KOPT-K1 (cell line): ENCODE data around the gene BEGAIN.

Source experiments
- H3K27ac ChIP-seq: fragments of 200-600 bp; sonication (generic); 2 replicates; pipeline ENCODE4 v1.5.1; 2016; ENCODE audit warnings: antibody characterized with exemption, mild to moderate bottlenecking, low read depth, low read length; ENCODE audit not compliant: poor library complexity, severe bottlenecking
- H3K36me3 ChIP-seq: fragments of 200-600 bp; sonication (generic); 2 replicates; pipeline ENCODE4 v1.5.1; 2017; ENCODE audit warnings: antibody characterized with exemption, mild to moderate bottlenecking, low read length, moderate library complexity; ENCODE audit not compliant: insufficient read depth
- H3K9me3 ChIP-seq: fragments of 200-600 bp; sonication (generic); 2 replicates; pipeline ENCODE4 v1.5.1; 2017; ENCODE audit warnings: antibody characterized with exemption, low read length, mild to moderate bottlenecking; ENCODE audit not compliant: insufficient read depth, poor library complexity, severe bottlenecking

The BEGAIN gene

GRCh38 chr14:100540141-100540925 is 46.9 kb downstream of the BEGAIN start:
- no peaks in the 10 kb centered on the region for H3K9me3 ChIP-seq
- H3K36me3 ChIP-seq, result no peaks in the 10 kb centered on the region
- H3K27ac ChIP-seq, result no peak overlapping the region

GRCh38 chr14:100539766-100540140 is 47.5 kb downstream of the BEGAIN start:
- Histone ChIP-seq H3K36me3 (no peaks in the 10 kb centered on the region), H3K27ac (no peak overlapping the region), H3K9me3 (no peaks in the 10 kb centered on the region)

DNA sequence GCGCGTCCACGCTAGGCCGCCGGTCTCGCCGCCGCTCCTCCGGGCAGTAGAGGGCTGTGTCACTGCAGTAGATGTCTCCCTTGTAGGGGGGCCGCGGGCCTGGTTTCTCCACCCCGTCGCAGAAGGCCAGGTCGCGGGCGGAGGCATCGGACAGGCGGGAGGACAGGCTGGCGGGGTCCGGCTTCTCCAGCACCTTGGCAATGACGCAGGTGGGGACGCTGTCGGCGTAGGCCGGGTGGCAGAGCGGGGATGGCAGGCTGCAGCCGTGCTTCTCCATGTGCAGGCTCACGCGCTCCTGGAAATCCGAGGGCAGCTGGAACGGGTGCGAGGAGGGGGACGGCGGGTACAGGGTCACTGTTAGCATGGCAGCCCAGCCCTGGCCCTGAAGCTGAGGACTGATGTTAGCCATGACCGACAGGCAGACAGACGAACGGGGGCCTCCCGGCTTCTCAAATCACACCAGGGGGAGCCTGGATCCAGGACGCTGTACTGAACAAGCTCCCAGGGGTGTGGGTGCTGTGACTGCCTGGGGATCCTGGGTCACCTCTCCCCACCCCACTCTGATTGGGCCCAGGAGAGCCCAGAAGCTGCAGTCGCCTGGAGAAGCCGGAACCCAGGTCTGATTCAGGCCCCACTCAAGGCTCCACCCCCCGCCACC is 48.1 kb downstream of the BEGAIN start:
- Histone ChIP-seq H3K9me3 (no peaks in the 10 kb centered on the region), H3K36me3 (no peaks in the 10 kb centered on the region), H3K27ac (no peak overlapping the region)

DNA sequence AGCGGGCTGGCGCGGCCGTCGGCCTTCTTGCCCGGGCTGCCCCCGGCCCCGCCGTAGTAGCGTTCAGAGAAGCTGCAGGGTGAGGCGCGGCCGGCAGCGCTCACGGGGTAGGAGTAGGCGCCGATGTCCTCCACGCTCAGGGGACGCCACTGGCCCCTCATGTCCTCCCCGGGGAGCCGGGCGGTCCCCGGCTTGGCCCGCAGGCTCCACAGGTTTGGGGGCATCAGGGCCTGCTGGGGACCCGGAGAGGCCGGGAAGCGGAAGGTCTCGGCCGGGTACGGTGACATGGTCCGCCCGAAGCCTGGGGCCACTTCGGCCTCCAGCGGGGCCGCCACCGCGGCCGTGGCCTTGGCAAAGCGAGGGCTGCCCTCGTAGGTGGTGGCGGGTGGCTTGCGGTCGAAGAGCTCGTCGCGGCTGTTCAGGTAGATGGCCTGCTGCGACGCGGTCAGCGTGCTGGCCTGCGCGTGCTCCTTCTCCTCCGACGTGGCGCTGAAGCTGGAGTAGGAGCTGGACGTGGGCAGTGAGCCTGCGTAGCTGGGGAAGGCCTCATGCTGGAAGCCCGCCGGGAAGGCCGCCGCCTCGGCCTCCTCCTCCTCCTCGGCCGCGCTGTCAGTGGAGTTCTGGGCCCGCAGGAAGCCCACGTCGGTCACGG is 48.7 kb downstream of the BEGAIN start:
- Histone ChIP-seq H3K27ac (no peak overlapping the region), H3K36me3 (no peaks in the 10 kb centered on the region)

DNA sequence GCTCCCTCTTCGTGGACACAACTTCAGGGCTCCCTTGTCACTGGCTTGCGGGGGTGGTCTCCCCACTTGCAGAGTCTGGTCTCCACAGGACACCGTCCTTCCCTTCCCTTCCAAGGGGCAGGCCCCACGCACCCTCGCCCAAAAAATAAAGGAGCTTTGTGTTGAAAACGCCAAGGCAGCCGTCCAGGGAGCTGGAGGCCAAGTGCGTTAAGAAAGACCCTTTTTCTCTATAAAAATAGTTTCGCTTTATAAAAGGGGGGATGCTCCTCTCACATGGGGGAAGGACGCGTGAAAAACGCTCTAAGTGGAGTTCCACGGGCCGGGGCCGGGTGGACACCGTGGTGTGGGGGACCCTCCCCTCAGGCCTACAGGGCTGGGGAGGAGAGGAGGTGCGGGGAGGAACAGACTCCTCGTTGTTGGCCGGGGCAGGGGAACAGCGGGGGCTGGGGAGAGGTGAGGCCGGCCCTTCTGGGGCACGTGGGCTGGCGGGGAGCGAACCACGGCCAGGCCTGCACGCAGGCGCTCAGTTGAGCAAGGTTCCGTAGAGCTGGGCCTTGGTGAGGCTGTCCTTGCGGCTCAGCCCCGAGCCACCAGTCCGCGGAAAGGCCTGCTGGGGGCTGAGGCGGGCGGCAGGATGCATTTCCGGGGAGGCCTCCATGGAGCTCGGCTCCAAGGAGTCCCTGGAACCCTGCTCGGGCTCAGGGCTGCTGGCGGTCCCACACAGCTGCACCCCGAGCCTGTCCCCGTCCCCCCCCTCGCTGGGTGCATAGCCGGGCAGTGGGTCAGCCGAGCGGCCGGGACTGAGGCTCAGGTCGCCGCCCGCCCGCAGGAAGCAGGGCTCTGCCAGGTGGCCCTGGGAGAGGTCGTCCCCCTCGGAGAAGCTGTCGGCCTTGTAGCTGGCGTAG is 49.5 kb downstream of the BEGAIN start:
- Histone ChIP-seq H3K36me3 (no peaks in the 10 kb centered on the region), H3K27ac (no peak overlapping the region), H3K9me3 (no peaks in the 10 kb centered on the region)

More for the DNA sequence above, 48.7 kb downstream of the BEGAIN start:
- no peaks in the 10 kb centered on the region for H3K9me3 ChIP-seq

DNA sequence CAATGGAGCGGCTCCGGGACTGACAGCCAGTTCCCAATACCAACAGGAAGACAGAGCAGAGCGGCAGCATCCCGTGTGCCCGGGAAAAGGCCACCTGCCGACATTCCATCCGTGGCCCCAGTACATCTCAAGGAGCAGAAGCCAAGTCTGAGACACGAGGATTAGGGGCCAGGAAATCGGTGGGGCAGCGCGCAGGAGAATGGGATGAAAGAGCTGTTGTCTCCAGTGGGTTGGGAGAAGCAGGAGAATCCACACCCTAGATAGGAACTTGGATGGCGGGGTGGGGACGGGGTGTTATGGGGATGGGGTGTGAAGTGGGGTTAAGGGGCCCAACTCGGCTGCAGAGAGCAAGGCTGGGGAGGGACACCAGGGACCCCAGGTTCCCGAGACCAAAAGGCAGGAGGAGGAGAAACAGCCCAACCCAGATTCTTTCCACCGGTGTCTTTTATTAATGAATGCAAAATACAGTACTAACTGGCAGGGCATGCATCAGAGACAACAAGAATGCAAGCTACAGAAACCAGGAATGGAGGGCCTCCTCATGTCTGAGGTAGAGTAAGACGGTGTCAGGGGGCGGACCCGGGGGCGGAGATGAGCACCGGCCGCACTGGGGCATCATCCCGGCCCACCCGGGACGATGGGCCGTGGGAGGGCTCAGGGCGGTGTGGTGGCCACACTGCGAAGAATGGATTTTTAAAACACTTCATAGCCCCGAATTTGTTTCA is 50.3 kb downstream of the BEGAIN start:
- Histone ChIP-seq H3K27ac (no peak overlapping the region), H3K36me3 (no peaks in the 10 kb centered on the region), H3K9me3 (no peaks in the 10 kb centered on the region)

DNA sequence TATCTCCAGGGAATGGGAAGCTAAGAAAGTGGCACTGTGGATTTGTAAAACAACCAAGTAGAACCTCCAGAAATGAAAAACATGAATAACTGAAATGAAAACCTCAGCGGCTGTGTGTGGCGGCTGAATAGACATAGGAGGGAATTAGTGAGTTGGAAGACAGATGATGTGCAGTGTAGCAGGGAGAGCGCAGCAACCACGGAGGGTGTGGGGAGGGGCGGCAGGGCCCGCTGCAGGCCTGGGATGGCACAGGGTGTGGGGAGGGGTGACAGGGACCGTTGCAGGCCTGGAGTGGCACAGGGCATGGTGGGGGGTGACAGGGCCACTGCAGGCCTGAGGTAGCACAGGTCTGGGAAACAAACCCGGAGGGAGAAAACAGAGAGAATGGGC is 51.1 kb downstream of the BEGAIN start:
- Histone ChIP-seq H3K9me3 (no peaks in the 10 kb centered on the region), H3K36me3 (no peaks in the 10 kb centered on the region), H3K27ac (no peak overlapping the region)

DNA sequence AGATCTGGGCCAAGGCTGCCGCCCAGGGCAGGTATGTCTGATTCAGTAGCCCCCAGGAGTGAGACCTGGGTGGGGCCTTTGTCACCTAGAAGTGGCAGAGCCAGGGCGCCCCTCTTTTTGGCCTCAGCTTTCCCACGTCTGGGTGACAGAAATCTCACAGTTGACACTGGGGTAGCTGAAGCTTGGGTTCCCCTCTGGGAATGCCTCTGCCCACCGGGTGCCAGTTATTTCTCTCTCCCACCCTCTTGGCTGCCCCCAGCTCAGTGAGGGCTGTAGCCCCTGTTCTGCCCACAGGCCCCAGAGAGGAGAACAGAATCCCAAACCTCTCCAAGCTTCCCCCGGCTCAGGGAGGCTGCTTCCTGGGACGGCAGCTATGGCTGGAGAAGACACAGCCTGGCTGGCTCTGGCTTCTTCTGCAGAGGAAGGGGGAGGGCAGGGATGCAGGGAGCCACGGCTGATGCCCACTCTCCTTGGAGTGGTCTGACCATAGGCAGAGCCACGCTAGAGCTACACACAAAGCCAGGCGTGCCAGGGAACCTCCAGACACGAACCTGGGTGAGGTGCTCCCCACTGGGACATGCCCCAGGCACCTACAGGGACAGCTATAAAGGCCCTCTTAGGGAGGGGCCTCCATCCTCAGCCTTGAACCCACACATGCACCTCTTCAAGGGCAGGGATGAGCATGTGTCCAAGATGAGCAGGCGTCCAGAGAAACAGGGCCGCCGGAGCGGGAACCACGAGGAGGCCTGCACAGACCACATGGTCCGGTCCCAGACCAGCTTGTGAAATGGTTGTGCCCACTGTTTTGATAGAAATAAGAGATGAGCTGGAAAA is 51.7 kb downstream of the BEGAIN start:
- Histone ChIP-seq H3K27ac (no peak overlapping the region), H3K36me3 (no peaks in the 10 kb centered on the region)

DNA sequence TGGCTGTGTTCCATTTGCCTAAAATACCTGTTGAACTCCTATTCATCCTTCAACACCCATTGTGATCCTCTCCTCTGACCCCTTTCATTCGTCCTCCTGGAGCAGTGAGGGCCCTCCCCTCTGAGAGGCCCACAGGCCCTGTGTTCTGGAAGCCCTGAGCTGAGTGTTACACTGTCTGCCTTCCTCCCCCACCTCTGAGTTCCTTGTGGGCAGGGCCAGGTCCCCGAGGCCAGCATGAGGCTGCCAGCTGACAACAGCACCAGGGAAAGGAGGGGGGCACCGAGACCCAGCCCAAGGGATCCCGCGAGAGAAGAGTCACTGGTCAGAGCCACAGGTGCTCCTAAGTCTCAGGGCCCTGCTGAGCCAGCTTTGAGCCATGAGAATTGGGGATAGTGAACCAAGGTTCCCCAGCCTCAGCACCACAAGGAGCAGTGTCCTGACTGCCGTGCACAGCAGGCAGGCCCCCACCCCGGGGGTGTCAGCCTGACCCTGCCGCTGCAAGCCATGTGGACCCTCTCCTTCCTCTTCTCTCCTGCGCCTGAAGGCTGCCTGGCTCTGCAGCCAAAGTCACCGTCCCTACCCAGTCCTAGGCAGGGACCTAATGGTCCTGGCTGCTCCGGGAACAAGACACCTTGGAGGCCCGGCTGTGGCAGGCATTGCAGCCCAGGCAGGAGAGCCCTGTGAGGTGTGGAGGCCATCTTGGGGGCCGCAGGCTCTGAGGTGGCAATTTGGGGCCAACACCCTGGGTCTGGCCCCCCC is 52.5 kb downstream of the BEGAIN start:
- Histone ChIP-seq H3K27ac (no peak overlapping the region), H3K9me3 (no peaks in the 10 kb centered on the region), H3K36me3 (no peaks in the 10 kb centered on the region)

More for the DNA sequence above, 51.7 kb downstream of the BEGAIN start:
- H3K9me3 ChIP-seq, result no peaks in the 10 kb centered on the region

DNA sequence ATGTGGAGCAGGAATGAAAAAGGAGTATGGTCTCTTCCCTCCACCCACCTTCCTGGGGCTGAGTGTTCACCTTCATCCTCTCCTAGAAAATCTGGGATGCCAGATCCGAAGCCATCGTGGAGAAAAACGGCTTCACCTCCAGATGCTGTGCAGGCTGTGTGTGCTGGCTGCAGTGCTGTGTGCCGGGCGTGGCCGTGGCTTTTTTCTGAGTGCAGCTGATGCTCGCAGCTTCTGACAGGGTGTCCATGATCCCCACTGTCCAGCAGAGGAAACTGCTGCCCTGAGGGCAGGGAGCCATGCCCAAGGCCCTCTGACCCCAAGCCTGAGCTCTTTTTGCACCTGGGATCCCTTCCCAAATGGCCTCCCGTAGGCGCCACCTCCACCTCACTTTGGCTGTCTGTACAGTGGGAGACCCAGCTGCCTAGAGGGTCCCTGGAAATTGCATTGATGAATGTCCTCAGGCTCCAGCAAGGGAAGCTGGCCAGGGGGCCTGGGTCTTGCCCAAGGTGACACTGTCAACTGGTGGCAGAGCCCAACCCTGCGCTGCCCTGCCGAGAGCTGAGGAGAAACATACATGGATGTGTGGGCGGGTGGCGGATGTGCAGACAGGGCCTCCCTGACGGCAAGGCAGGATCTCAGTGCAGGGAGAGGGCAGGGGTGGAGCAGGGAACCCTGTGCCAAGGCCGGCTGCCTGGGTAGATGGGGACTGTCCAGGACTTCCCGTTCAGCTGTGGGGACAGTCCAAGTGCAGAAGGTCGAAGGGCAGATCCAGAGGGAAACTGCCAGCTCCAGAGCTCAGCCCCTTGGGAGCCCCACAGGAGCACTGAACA is 53.3 kb downstream of the BEGAIN start:
- Histone ChIP-seq H3K36me3 (no peaks in the 10 kb centered on the region), H3K9me3 (no peaks in the 10 kb centered on the region), H3K27ac (no peak overlapping the region)

- no peaks in the 10 kb centered on the region for H3K36me3 ChIP-seq
- H3K9me3 ChIP-seq, result no peaks in the 10 kb centered on the region
- no peak overlapping the region for H3K27ac ChIP-seq
Measured at GRCh38 chr14:100532906-100533655, 54.1 kb downstream of the BEGAIN start.
